ELR (cell line): ENCODE results near the gene NPTX2.

Source experiments
- DNase-seq: peaks from one replicate; pipeline ENCODE4 v3.0.0-alpha.2; 2015; ENCODE audit warnings: low read depth

NPTX2 gene

GRCh38 chr7:98654524-98655272, 37.6 kb downstream of the NPTX2 start:
- no peak for DNase-seq

- no peak for DNase-seq
Observed at GRCh38 chr7:98655611-98656010, 38.5 kb downstream of the NPTX2 start.

DNA sequence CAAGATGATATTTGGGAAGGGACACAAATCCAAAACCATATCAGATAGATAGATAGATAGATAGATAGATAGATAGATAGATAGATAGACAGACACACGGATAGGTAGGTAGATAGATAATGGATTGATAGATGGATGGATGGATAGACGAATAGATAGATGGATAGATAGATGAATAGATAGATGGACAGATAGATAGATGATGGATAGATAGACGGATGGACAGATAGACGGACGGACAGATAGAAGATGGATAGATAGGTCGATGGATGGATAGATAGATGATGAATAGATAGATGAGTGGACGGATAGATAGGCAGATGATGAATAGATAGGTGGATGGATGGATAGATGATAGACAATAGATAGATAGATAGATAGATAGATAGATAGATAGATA, 39.8 kb downstream of the NPTX2 start:
- no peak for DNase-seq

DNA sequence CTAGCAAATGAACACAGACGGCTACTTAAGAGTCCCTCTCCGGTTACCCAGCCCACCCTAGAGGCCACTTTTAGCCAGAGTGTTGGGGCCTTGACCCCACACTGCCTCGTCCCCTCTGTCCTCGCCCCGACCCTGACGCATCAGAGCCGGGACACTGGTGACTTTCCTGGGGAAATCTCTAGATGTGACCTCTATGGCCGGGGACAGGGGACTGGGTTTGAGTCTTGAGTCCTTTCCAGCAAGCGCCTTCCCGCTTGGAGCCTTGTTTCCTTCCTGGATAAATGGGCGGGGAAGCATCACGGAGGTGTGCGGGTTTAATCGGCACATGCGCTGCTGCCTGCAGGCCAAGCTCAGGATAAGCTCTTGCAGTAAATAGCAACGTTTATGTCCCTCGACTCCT, 40.7 kb downstream of the NPTX2 start:
- no peak for DNase-seq

DNA sequence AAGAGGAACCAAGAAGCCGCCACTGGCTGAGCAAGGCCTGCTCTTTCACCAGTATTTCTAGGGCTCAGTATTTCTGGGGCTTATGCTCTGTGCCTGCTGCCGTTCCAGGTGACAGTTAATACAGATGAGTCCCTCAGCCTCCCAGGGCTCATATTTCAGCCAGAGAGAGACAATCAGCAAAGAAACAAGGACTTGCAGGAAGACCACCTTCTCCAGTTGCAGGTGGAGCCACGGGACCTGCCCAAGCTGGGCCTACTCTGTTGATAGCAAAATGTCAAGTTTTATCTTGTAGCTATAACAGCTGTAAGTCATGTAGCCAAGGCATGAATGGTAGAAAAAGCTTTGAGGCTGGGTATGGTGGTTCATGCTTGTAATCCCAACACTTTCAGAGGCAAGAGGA, 42.7 kb downstream of the NPTX2 start:
- no peak for DNase-seq

- no peak for DNase-seq
Observed at GRCh38 chr7:98661607-98662006, 44.5 kb downstream of the NPTX2 start.

DNA sequence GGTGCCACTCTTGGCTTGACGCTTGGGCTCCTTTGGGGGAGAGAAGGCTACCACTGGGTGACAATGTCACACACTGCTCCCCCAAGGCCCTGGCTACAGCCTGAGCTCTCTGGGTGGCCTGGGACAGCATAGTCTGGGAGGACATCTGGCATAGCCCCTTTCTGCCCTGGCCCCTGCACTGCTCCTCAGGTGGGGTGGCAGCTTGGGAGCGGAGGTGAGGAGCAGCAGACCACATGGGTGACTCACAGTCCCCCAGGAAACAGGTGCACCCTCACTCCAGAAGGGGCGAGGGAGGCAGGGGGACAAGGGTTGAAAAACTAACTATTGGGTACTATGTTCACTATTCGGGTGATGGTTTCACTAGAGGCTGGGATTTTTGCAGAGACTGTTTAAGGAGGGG, 45.2 kb downstream of the NPTX2 start:
- DNase-seq: no peak

- no peak for DNase-seq
Observed at GRCh38 chr7:98664882-98665281, 47.8 kb downstream of the NPTX2 start.

GRCh38 chr7:98668255-98668654, 51.2 kb downstream of the NPTX2 start:
- no peak for DNase-seq

- DNase-seq: no peak
Observed at GRCh38 chr7:98669329-98670000, 52.4 kb downstream of the NPTX2 start.

DNA sequence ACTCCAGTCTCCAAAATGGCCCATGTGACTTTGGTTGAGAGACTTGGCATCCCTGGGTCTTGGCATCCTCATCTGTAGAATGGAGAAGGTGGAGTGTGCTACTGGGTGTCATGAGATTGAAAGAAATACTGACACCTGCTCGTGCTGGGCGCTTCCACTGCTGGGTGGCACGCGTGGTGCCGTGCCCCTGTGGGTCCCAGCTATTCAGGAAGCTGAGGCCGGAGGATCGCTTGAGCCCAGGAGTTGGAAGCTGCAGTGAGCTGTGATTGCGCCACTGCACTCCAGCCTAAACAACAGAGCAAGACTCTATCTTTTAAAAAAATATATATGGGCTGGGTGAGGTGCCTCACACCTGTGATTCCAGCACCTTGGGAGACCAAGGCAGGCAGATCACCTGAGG, 53.1 kb downstream of the NPTX2 start:
- no peak for DNase-seq

- DNase-seq: no peak
Observed at GRCh38 chr7:98671733-98672331, 54.7 kb downstream of the NPTX2 start.

DNA sequence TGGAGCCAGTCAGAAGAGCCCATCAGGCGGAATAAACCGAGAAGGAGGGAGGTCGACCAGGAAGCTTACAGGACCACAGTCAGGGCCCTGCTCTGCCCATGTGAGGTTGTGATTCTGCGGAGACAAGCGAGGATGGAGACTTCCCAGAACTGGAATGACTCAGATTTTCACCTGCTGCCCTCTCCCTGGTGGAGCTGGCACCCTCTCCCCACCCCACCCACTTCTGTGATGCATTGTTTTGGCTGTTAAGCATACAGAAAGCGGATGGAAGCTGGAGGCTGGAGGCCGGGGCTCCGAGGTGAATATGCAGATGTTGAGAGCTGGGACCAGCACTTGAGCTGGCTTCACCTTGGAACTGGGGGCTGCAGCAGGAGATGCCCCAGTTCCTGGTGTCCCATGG, 57.4 kb downstream of the NPTX2 start:
- no peak for DNase-seq

DNA sequence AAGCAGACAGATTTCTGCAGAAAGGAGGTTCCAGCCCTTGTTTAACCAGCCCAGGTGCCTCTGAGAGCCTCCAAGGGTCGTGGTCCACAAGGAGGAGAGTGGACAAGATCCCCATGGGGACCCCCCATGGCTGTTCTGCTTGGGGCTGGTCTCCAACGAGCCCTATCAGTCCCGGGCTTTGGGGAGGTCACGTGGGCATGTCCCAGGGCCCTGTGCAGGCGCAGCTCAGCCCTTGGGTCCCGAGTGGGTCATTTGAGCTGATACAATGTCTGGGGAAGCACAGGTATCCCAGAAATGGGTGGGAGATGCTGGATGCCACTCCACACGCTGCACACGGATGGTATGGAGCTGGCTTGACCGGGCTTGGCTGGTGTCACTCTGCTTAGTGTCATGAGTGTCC, 57.8 kb downstream of the NPTX2 start:
- no peak for DNase-seq

GRCh38 chr7:98678215-98678614, 61.1 kb downstream of the NPTX2 start:
- no peak for DNase-seq
